NCI-H2029 treated with DMSO at 0.1 percent for 48 hours (cell line): ENCODE measurements around the gene PDE5A.
"Not testable (repeated sequence)": the region's sequence is repeated elsewhere in the genome, so short reads cannot be mapped to it uniquely, and the experiment has no call there.

Experiments used
- DNase-seq: peaks from one replicate; lab custom pipeline; 2025; lab: John Stamatoyannopoulos, UW

PDE5A gene

DNA sequence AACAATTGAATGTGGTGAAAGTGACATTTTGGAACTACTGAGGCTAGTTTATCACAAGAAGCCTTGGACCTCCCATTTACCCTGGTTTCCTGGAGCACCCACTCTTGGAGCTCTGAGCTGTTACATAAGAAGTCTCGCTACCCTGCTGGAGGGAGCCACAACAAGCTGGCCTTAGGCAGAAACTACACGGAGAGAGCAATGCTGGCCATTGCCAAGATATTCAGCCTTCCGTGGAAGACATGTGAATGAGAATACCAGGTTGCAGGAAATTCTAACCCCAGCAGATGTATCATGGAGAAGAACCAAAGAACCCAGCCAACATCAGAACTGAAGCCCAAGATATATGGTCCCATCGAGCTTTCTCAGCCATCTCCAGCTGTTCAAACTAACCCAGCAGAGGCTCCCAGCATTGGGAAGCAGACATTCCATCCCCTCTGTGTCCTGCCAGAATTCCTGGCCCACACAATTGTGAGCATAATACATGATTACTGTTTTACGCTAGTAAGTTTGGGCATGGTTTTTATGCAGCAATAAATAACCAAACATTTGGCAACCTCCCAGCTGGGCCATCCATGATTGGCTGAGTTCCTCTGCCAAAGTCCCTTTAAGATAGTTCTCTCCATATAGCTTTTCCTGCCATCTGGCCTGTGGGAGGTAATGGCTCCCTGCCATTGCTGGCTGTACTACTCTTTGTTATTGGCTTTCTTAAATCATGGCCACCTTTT, 17.9 kb upstream of the PDE5A start:
- no peak for DNase-seq

GRCh38 chr4:119643306-119644042, 14.9 kb upstream of the PDE5A start:
- DNase-seq = no peak

DNA sequence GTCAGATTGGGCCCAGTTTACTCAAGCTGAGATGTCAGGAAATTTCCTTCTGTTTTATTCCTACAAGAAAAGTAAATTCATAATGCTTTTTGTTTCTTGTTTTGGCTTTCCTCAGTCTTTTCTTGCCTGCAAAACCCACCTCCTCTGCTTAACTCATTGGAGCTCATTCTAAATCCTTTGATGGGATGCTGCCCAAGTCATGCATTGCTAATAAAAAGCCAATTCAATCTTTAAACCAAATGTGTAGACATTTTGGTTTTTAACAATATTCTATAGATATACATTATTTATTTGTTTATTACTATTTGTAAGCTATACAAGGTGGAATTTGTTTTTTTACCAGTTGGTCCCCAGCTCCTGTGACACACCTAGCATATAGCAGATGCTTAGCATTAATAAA, 13.2 kb upstream of the PDE5A start:
- no peak for DNase-seq

DNA sequence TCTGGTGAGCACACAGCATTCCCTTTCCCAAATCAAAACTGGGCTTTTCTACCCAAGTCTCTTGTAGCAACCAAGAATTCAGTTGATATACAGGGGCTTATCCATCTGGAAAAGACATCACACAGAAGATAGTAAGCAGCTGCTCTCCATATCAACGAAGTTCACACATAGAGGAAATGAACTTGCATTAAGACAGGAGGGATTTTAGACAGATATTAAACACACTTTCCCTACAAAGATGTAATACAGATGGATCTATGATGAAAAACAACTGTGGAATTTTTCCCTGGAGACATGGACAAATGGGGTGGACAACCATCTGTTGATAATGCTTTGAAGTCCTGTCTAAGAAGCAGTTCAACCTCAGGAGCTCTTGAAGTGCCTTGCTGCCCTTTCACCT, 9.8 kb upstream of the PDE5A start:
- no peak for DNase-seq

DNA sequence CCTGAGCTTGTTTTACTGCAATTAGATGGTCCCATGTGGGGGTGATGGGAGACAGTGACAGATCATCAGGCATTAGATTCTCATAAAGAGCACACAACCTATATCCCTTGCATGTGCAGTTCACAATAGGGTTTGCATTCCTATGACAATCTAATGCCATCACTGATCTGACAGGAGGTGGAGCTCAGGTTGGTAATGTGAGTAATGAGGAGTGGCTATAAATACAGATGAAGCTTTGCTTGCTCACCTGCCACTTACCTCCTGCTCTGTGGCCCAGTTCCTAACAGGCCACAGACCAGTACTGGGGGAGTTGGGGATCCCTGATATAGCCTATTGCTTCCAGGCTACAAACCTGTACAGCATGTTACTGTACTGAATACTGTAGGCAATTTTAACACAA, 8.2 kb upstream of the PDE5A start:
- not testable (repeated sequence) for DNase-seq

DNA sequence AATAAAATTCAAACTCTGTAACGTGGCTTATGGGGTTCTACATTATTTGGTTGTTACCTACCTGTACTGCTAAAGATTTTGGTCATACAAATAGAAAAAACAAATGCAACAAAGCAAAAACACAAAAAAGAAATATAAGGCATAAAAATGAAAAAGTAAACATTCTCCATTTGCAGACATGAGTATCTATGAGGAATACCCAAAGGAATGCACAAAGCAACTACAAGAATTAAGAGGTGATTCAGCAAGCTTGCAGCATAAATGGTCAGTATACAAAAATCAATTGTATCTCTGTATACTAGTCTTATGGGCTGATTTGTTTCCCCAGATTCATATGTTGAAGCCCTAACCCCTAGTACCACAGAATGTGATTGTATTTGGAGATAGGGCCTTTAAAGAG, 3.6 kb upstream of the PDE5A start:
- DNase-seq = no peak

- no peak for DNase-seq
Observed at GRCh38 chr4:119629142-119629471, 503 bp upstream of the PDE5A start.

GRCh38 chr4:119627267-119628255, 1.0 kb downstream of the PDE5A start:
- no peak for DNase-seq

DNA sequence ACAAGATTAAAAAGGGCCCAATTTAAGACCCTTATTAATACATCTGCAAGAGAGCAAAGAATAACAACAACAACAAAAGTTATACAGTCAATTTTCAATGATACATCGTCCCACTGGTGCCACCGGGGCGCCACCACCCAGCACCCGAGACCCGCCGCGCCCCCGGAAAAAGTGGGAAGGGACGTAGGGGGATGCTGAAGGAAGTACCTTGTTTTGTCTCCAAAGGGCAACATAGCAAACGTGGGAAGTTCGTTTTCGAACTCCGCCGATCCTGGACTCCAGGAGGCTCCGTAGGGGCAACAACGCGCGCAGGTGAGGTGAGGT, 1.7 kb downstream of the PDE5A start:
- no peak for DNase-seq

GRCh38 chr4:119626420-119626819, 2.2 kb downstream of the PDE5A start:
- DNase-seq = no peak

- DNase-seq = no peak
Observed at GRCh38 chr4:119625761-119626160, 2.8 kb downstream of the PDE5A start.

GRCh38 chr4:119624356-119624755, 4.2 kb downstream of the PDE5A start:
- DNase-seq = no peak

- DNase-seq = no peak
Observed at GRCh38 chr4:119623025-119623424, 5.6 kb downstream of the PDE5A start.

- DNase-seq = no peak
Observed at GRCh38 chr4:119615068-119615719, 13.4 kb downstream of the PDE5A start.

GRCh38 chr4:119604266-119604665, 24.3 kb downstream of the PDE5A start:
- DNase-seq = no peak

GRCh38 chr4:119602366-119602765, 26.2 kb downstream of the PDE5A start:
- DNase-seq = no peak

GRCh38 chr4:119598521-119598920, 30.1 kb downstream of the PDE5A start:
- DNase-seq = no peak

DNA sequence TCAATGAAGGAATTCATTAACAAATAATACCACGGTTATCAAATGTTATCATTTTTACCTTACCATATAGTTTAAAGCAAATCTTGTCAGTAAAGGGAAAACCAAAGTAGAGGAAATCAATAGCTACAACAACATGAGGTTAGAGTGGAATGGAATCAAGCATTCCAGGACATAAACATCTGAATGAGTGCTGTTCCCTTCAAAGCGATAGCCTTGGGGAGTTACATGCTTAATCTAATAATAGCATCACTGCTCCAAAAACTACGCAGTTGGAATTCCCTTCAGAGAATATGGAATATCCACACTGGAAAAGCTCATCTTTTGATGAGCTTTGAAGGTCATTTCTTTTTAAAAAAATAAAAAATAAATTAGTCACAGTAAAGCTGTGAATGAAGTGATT, 31.2 kb downstream of the PDE5A start:
- no peak for DNase-seq

GRCh38 chr4:119593698-119594097, 34.9 kb downstream of the PDE5A start:
- DNase-seq = no peak

GRCh38 chr4:119592830-119593229, 35.8 kb downstream of the PDE5A start:
- DNase-seq = no peak

DNA sequence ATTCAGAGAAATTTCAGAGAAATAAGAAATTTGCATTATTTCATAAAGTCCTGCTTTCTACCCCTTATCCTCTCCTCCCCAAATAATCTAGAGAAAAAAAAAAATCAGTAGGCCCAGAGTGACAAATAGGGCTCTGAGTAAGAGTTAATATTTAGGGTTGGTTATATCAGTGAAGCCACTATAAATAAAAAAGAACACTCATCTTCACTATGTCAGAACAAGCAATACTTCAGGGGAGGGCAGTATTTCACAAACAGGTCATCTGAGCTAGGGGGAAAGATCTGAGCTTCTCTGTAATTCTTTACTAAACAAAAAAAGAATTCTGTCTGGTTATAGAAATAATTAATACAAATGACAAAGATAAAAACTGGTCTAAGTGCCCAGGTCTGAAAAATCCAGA, 39.4 kb downstream of the PDE5A start:
- DNase-seq = no peak

- no peak for DNase-seq
Observed at GRCh38 chr4:119587796-119588195, 40.8 kb downstream of the PDE5A start.
